T-helper 2 cell treated with Interferon-gamma antibody and Interleukin-4, amounts not matched to agents 5 μg/mL and 100 μg/mL, for 36 hours (primary cell): Measurements from ENCODE around the gene CD82.
A peak's percentile ranks its signal among the peaks of the same experiment; 100 is the strongest.

ENCODE experiments used
- DNase-seq: peaks from one replicate; pipeline ENCODE4 v3.0.0; 2021; ENCODE audit warnings: low spot score
- H3K27ac Mint-ChIP-seq: one replicate; pipeline ENCODE4 v1.8.0; 2021; ENCODE audit warnings: mild to moderate bottlenecking, mixed read lengths
- H3K27me3 Mint-ChIP-seq: one replicate; pipeline ENCODE4 v1.8.0; 2021; ENCODE audit warnings: low read depth, mixed read lengths
- H3K36me3 Mint-ChIP-seq: one replicate; pipeline ENCODE4 v1.8.0; 2021; ENCODE audit warnings: low read depth, mixed read lengths
- H3K4me1 Mint-ChIP-seq: one replicate; pipeline ENCODE4 v1.8.0; 2021; ENCODE audit warnings: low read depth, mixed read lengths
- H3K4me3 Mint-ChIP-seq: one replicate; pipeline ENCODE4 v1.8.0; 2022; ENCODE audit warnings: mild to moderate bottlenecking, moderate library complexity, mixed read lengths
- H3K9me3 Mint-ChIP-seq: one replicate; pipeline ENCODE4 v1.8.0; 2021; ENCODE audit warnings: mixed read lengths

Gene CD82

GRCh38 chr11:44623341-44623730 is 57.9 kb downstream of the CD82 start:
- DNase-seq: peak; percentile 3
- H3K4me1 Mint-ChIP-seq: peaks cover 12% of the 10 kb centered on the region
- H3K27me3 Mint-ChIP-seq: no peaks in the 10 kb centered on the region
- H3K4me3 Mint-ChIP-seq: no peak overlapping the region
- no peaks in the 10 kb centered on the region for H3K9me3 Mint-ChIP-seq
- H3K36me3 Mint-ChIP-seq: peaks cover 21% of the 10 kb centered on the region
- H3K27ac Mint-ChIP-seq: peak overlapping the region; percentile 29

DNA sequence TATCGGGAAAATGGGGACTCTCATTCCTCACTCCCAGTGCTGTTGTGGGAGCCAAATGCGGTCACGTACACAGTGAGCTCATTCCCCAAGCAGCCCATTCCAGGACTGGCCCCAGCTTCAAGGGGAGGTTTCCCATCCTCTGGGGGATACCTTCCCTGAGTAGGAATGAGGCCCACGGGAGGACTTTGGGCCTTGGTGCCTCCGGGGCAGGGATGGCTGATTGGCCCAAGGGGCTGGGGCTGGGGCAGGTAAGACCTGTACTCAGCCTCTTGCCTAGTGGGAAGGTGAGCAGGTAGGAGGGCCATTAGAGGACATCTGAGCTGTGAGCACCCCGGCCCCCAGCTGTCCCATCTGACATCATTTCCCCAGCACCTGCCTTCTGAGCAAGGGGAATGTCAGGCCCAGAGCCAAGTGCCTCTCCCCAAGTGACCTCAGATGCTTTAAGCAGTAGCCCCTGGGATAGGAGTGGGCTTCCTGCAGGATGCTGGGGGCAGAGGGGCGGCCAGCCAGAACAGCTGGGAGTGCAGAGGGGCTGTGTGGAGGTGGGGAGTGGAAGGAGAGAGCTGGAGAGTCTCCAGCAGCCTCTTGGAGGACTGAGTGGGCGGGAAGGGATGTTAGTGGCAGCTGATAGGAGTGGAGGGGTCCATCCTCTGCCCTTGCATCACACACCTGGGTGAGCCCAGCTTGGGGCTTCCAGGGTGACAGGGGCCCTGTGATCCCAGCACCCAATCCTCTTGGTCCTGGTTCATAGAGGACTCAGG is 58.4 kb downstream of the CD82 start:
- peak; percentile 2 for DNase-seq
- Mint-ChIP-seq H3K4me1 (peaks cover 12% of the 10 kb centered on the region), H3K36me3 (peaks cover 19% of the 10 kb centered on the region), H3K4me3 (no peak overlapping the region), H3K9me3 (no peaks in the 10 kb centered on the region), H3K27me3 (no peaks in the 10 kb centered on the region), H3K27ac (no peak overlapping the region)

DNA sequence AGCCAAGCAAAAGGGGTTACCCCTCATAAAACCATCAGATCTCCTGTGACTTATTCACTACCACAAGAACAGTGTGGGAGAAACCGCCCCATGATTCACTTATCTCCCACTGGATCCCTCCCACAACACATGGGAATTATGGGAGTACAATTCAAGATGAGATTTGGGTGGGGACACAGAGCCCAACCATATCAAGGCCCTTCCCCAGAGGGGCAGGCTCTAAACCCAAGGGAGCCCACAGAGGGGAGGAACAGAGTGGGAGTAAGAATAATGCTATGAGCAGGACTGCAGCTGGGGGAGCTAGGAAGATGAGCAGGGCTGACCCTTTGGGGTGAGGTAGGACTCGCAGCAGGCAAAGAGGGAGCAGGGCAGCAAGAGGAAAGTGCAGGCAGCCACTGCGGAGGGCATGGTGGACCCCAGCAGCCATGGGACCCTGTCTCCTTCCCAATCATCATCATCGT is 59.3 kb downstream of the CD82 start:
- H3K4me3 Mint-ChIP-seq: no peak overlapping the region

GRCh38 chr11:44625759-44626523 is 60.5 kb downstream of the CD82 start:
- Mint-ChIP-seq H3K36me3 (peaks cover 12% of the 10 kb centered on the region), H3K27me3 (no peaks in the 10 kb centered on the region), H3K4me1 (peaks cover 10% of the 10 kb centered on the region), H3K9me3 (no peaks in the 10 kb centered on the region), H3K4me3 (no peak overlapping the region), H3K27ac (no peak overlapping the region)
- DNase-seq: peak; percentile 3

More for the DNA sequence above, 59.3 kb downstream of the CD82 start:
- peaks cover 16% of the 10 kb centered on the region for H3K36me3 Mint-ChIP-seq
- H3K27ac Mint-ChIP-seq: peak overlapping the region; percentile 17
- H3K9me3 Mint-ChIP-seq: no peaks in the 10 kb centered on the region
- H3K27me3 Mint-ChIP-seq: no peaks in the 10 kb centered on the region
- H3K4me1 Mint-ChIP-seq: peaks cover 12% of the 10 kb centered on the region
- DNase-seq: no peak

DNA sequence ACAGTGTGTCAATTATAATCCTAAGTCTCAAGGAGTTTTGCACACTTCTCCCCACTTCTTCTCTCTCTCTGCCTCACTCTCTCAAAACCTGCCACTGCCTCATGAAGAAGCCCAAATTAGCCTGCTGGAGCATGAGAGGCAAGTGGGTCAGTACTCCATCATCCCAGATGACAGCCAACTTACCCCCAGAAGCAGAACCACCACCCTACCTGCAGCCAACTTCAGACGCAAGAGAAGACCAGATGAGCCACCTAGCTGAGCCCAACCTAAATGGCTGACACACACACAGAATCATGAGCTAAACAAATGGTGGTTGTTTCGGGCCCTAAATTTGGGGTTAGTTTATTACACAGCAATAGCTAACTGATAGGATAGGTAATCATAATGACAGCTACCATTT is 61.2 kb downstream of the CD82 start:
- H3K9me3 Mint-ChIP-seq: no peaks in the 10 kb centered on the region
- no peak overlapping the region for H3K27ac Mint-ChIP-seq
- peaks cover 10% of the 10 kb centered on the region for H3K4me1 Mint-ChIP-seq
- H3K27me3 Mint-ChIP-seq: no peaks in the 10 kb centered on the region
- DNase-seq: no peak
- no peak overlapping the region for H3K4me3 Mint-ChIP-seq
- peaks cover 7% of the 10 kb centered on the region for H3K36me3 Mint-ChIP-seq

- Mint-ChIP-seq H3K4me3 (no peak overlapping the region), H3K9me3 (no peaks in the 10 kb centered on the region), H3K36me3 (peaks cover 3% of the 10 kb centered on the region), H3K27ac (no peak overlapping the region), H3K4me1 (peaks cover 10% of the 10 kb centered on the region), H3K27me3 (no peaks in the 10 kb centered on the region)
- DNase-seq: no peak
Measured at GRCh38 chr11:44627165-44627789, 61.8 kb downstream of the CD82 start.

DNA sequence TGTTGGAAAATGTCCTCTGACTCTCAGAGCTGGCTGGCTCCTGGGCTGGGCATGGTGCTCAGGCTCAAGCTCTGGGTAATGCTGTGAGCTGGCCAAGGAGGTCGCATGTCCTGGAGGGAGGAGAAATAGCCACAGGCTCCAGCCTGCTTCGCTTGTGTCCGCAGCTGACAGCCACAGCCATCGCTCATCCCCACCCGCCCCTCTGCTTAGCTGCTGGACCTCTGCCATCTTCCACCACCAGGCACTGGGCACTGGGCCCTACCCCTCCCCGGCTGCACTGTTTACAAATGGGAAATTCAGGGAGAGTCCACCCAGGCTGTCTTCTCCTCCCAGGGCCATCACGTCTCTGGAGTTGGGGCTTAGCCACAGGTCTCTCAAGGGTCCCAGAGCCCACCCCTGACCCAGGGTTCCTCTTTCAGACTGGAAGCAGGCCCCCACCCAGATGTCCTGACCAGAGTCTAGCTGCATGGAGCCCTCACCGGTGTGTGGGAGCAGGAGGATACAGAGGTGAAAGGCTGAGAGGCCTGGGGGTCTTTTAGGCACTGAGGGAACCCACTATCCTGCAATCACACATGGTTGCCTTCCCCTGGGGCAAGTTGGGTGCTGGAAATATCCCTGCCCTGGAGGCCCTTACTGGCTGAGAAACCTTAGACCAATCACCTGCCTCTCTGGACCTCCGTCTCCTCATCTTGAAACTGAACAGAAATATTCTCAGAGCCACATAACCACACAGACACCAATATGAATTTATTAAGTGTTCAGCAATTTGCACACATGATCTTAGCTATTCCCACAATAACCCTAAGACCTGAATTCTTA is 62.7 kb downstream of the CD82 start:
- Mint-ChIP-seq H3K9me3 (no peaks in the 10 kb centered on the region), H3K27ac (no peak overlapping the region), H3K4me3 (no peak overlapping the region), H3K4me1 (peaks cover 6% of the 10 kb centered on the region), H3K27me3 (no peaks in the 10 kb centered on the region), H3K36me3 (peaks cover 2% of the 10 kb centered on the region)
- no peak for DNase-seq

DNA sequence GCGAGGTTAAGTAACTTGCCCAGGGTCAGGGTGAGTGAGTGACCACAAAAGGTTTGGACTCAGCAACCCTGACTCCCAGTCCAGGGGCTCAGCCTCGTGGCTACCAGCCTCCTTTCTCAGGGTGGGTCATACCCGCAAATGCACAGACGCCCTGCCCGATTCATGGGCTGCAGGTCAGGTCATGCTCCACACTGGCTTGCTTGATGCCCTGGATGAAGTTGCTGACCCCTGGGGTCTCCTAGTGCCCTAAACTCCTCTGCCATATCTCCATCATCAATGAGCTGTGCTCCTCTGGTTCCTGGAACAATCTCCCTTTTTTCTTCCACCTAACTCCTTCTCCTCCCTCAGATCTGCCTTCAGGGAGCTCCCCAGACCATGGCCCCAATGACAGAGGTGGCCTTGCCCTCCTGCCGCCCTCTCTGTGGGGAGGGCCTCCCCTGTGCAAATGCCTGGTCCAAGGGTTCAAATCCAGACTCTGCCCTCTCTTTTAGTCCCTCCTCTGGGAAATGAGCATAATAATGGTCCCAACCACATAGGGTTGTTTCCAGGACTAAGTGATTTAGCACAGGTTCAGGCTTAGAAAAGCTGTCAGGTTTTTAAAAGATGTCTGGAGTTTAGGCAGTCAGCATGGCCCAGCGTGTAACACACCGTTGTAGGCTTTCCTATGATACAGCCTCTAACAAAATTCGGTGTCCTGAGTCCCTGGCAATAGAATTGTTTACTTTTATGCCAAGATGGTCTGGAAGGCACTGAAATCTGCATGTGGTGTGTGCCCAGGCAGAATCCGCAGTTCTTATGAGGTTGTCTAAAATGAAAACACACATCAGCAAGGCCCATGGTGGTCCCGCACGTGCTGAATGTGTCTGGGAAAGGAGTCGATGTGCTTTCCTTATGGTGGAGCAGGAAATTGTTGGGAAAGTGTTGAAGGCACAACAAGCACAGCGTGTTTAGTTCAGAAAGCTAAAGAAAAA is 63.6 kb downstream of the CD82 start:
- no peaks in the 10 kb centered on the region for H3K27me3 Mint-ChIP-seq

DNA sequence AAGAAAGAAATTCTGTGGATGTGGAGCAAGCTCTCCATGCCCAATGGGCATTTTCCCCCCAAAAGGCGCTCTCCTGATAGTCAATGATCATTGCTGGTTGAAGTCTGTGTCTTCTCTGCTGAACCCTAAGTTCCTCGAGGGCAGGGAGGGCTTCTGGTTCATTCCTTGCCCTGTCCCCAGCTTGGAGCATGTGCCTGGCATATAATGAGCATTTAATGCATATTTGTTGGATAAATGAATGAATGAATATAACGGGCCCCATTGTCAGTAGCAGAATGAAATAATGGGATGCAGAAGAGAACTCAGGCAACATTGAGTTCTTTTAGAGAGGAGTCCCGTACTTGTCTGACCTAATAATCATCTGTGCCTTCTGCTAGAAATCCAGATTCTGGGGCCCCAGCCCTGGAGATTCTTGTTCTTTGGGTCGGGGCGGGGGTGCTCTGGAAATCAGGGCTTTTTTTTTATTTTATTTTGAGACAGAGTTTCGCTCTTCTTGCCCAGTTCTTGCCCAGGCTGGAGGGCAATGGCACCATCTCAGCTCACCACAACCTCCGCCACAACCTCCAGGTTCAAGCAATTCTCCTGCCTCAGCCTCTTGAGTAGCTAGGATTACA is 64.4 kb downstream of the CD82 start:
- no peaks in the 10 kb centered on the region for H3K27me3 Mint-ChIP-seq
- no peak overlapping the region for H3K27ac Mint-ChIP-seq
- H3K36me3 Mint-ChIP-seq: no peaks in the 10 kb centered on the region
- H3K4me3 Mint-ChIP-seq: no peak overlapping the region
- peaks cover 2% of the 10 kb centered on the region for H3K4me1 Mint-ChIP-seq
- no peaks in the 10 kb centered on the region for H3K9me3 Mint-ChIP-seq
- no peak for DNase-seq

More for the DNA sequence above, 63.6 kb downstream of the CD82 start:
- Mint-ChIP-seq H3K4me1 (peaks cover 2% of the 10 kb centered on the region), H3K4me3 (no peak overlapping the region), H3K27ac (no peak overlapping the region), H3K36me3 (no peaks in the 10 kb centered on the region), H3K9me3 (no peaks in the 10 kb centered on the region)
- DNase-seq: no peak

DNA sequence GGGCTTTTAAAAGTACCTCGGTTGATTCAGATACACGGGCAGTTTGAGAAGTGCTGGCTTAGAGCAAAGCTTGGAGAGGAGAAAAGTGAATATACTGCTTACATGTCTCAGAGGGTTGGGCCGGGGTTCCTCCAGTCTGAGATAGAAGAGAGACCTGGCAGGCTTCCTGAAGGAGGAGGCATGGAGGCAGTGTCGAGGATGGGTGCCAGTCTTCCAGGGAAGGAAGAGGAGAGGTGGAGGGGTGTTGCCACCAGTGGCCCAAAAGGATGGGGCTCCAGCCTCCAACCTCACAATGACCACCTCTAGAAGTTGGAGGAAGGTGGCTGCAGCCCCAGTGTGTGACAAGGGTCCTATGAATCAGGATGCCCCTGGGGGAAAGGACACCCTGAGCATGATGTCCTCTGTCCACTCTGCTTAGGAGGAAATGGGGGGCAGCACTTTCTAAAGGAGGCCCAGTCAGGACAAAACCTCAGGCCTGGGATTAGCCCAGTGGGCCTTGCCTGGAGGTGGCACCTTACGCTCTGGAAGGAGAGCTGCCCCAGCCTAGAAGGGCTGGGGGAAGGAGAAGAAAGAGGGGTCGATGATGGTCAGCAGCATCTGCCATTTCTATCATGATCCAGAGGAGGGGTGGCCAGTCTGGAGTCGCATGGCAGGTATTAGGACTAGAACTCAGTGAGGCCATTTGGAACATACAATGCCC is 65.2 kb downstream of the CD82 start:
- Mint-ChIP-seq H3K9me3 (no peaks in the 10 kb centered on the region), H3K27ac (no peak overlapping the region), H3K36me3 (no peaks in the 10 kb centered on the region), H3K27me3 (peaks cover 4% of the 10 kb centered on the region), H3K4me3 (no peak overlapping the region), H3K4me1 (peaks cover 2% of the 10 kb centered on the region)
- no peak for DNase-seq

GRCh38 chr11:44631831-44632230 is 66.4 kb downstream of the CD82 start:
- no peak overlapping the region for H3K27ac Mint-ChIP-seq
- no peak overlapping the region for H3K4me3 Mint-ChIP-seq
- H3K27me3 Mint-ChIP-seq: peaks cover 8% of the 10 kb centered on the region
- H3K9me3 Mint-ChIP-seq: no peaks in the 10 kb centered on the region
- no peak for DNase-seq
- peaks cover 2% of the 10 kb centered on the region for H3K4me1 Mint-ChIP-seq
- no peaks in the 10 kb centered on the region for H3K36me3 Mint-ChIP-seq
